Kidney (tissue), 14 donors: ENCODE results near the gene AMOTL2. TPM values are rescaled to one million over a fixed set of nuclear protein-coding genes. Genes with fewer than 3 reads are reported as not detected.

ENCODE experiments used
- DNase-seq, 5 donors: peaks; one replicate each; pipeline ENCODE4 v3.0.0-alpha.2; 2013 to 2020
- FAIRE-seq: peaks from 2 replicates; lab custom pipeline; 2012; peaks lifted over from hg19 to GRCh38; lab: Jason Lieb, UNC
- H3K27ac ChIP-seq, 2 donors: one replicate each; pipeline ENCODE4 v1.7.0; 2013; ENCODE audit warnings: low read depth in 2 of 2, low read length in 2 of 2, inconsistent platforms in 1 of 2
- H3K27me3 ChIP-seq: one replicate; pipeline ENCODE4 v1.7.1; 2013; ENCODE audit warnings: low read length, inconsistent platforms; ENCODE audit not compliant: control insufficient read depth, insufficient read depth
- H3K36me3 ChIP-seq, 3 donors: one replicate each; pipeline versions ENCODE4 v1.7.0 to v1.7.1; 2013; ENCODE audit warnings: low read length in 3 of 3, control low read depth in 1 of 3, inconsistent platforms in 1 of 3; ENCODE audit not compliant: insufficient read depth in 3 of 3, control insufficient read depth in 2 of 3
- H3K4me1 ChIP-seq, 3 donors: one replicate each; pipeline versions ENCODE4 v1.7.0 to v1.7.1; 2013; ENCODE audit warnings: low read length in 3 of 3, inconsistent platforms in 1 of 3, low read depth in 1 of 3; ENCODE audit not compliant: control insufficient read depth in 2 of 3, insufficient read depth in 2 of 3
- H3K4me3 ChIP-seq, 3 donors: one replicate each; pipeline versions ENCODE4 v1.7.0 to v1.8.1; 2013; ENCODE audit warnings: low read length in 3 of 3, control low read depth in 1 of 3, inconsistent platforms in 1 of 3
- H3K9ac ChIP-seq, 3 donors: one replicate each; pipeline versions ENCODE4 v1.7.0 to v1.7.1; 2013; ENCODE audit warnings: low read length in 3 of 3, control low read depth in 1 of 3, inconsistent platforms in 1 of 3
- H3K9me3 ChIP-seq, 3 donors: one replicate each; pipeline versions ENCODE4 v1.7.0 to v1.7.1; 2013; ENCODE audit warnings: low read length in 3 of 3, control low read depth in 1 of 3, inconsistent platforms in 1 of 3; ENCODE audit not compliant: control insufficient read depth in 2 of 3, insufficient read depth in 1 of 3
- intact Hi-C: fragments of 100-400 bp; cut with DNase I; formaldehyde crosslinking; loops from one replicate; pipeline ENCODE4 v1.11.1; 2022
- polyA plus RNA-seq: library from polyadenylated mRNA; stranded (reverse); fragments of 350-450 nt; fragmentation: Illumina TruSeq; extraction: RNeasy Lipid Tissue Mini Kit (QIAGEN cat#74804); gene quantifications from one replicate; pipeline ENCODE4 v1.2.3, GENCODE V29; 2014; ENCODE audit warnings: low read depth, low replicate concordance; ENCODE audit not compliant: insufficient read depth
- total RNA-seq: library from RNA; stranded (reverse); fragmentation: NEBNext Ultra II Directional; extraction: Animal tissue kit (Norgen Biotek cat#: 25700); gene quantifications from one replicate; pipeline ENCODE4 v1.2.1, GENCODE V29; 2021
- TF ChIP-seq, protein P1 (sequence below): IDR thresholded peaks from 3 replicates; pipeline ENCODE4 v1.5.1; 2012; ENCODE audit warnings: mild to moderate bottlenecking, moderate library complexity, borderline replicate concordance; ENCODE audit not compliant: insufficient read depth; ENCODE audit errors: extremely low read depth
- donor health status: control.
- donor health status: control.
- donor health status: control.
- donor health status: control.
- donor health status: control.
- donor health status: DM: yes; HTN: yes; CAD: no.
- donor health status: Normal renal cell carcinoma (clear cell type).

Gene AMOTL2
- total and polyA plus RNA-seq, 2 donors from 2014 or later = 19.5 to 83.5 TPM

DNA sequence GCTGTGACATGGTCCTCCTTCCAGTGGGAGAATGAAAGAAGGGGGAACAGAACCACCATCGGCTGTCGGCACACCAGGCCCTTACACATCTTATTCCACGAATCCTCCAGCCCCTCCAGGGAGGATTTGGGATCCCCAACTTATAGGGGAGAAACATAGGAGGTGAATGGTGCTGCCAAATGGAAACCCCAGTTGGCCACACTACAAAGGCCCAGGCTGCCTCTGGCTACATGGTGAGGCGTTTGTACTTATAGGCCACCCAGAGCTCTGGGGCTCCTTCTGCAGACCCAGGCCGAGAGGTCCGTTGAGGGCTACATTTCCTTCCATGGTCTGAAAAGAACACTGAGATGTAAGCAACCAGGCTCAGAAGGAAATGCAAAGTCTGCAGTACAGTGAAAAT, 12.0 kb downstream of the AMOTL2 start:
- H3K27ac ChIP-seq = peak overlapping the region; percentile 91 to 93
- H3K36me3 ChIP-seq = peaks cover 28 to 94% (median 71%) of the 10 kb centered on the region in 3 donors
- H3K9ac ChIP-seq = peak overlapping the region in 2 of 3 donors; percentile 19 to 60
- H3K9me3 ChIP-seq = no peaks in the 10 kb centered on the region
- no peak overlapping the region for H3K4me3 ChIP-seq
- H3K27me3 ChIP-seq = no peaks in the 10 kb centered on the region
- no peak for DNase-seq
- TF ChIP-seq, protein P1, sequence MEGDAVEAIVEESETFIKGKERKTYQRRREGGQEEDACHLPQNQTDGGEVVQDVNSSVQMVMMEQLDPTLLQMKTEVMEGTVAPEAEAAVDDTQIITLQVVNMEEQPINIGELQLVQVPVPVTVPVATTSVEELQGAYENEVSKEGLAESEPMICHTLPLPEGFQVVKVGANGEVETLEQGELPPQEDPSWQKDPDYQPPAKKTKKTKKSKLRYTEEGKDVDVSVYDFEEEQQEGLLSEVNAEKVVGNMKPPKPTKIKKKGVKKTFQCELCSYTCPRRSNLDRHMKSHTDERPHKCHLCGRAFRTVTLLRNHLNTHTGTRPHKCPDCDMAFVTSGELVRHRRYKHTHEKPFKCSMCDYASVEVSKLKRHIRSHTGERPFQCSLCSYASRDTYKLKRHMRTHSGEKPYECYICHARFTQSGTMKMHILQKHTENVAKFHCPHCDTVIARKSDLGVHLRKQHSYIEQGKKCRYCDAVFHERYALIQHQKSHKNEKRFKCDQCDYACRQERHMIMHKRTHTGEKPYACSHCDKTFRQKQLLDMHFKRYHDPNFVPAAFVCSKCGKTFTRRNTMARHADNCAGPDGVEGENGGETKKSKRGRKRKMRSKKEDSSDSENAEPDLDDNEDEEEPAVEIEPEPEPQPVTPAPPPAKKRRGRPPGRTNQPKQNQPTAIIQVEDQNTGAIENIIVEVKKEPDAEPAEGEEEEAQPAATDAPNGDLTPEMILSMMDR = no peak
- intact Hi-C loops = loop anchor here (5.0 kb wide), 1 partner anchor 50 kb away; no protein-coding TSS in a partner anchor
- no peak for FAIRE-seq
- peaks cover 22 to 91% (median 90%) of the 10 kb centered on the region in 3 donors for H3K4me1 ChIP-seq

DNA sequence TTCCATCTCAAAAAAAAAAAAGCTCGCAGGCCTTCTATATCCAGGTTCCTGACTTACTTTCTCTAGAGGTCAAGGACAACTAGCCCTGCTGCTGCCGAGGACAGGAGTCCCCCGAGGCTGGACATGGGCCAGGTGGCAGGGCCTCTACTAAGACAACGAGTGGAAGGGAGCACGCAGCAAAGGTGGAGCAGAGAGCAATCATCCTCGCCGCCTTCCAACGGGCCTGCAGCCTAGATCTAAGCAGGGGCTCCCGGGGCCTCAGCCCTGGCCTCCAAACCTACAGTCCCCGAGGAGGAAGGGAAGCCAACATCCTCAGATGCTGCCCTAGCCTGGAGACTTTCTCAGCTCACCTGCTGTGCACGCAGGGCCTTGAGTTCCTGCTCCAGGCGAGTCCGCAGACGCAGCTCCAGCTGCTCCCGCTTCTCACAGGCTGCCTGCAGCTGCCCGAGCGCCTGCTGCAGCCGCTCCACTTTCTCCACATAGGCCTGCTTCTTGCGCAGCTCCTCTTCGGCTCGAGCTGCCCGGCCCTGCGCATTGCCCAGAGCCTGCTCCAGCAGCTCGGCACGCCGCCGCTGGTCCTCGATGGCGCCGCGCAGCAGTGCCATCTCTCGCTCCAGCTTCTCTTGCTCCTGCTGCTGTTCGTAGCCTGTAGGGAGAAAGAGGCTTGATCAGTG, 12.9 kb downstream of the AMOTL2 start:
- Histone ChIP-seq H3K27me3 (no peaks in the 10 kb centered on the region), H3K9me3 (no peaks in the 10 kb centered on the region), H3K4me3 (no peak overlapping the region), H3K4me1 (peaks cover 22 to 91% (median 90%) of the 10 kb centered on the region in 3 donors), H3K27ac (peak overlapping the region; percentile 91 to 93), H3K36me3 (peaks cover 28 to 94% (median 73%) of the 10 kb centered on the region in 3 donors), H3K9ac (no peak overlapping the region)
- FAIRE-seq (no peak), DNase-seq (peak in 2 of 5 donors; percentile 35 to 59)
- TF ChIP-seq, protein P1 = no peak
- intact Hi-C loops = loop anchor here (5.0 kb wide), 1 partner anchor 49 kb away; no protein-coding TSS in a partner anchor

GRCh38 chr3:134360046-134360445, 14.2 kb downstream of the AMOTL2 start:
- no peak overlapping the region for H3K9ac ChIP-seq
- H3K27ac ChIP-seq = peak overlapping the region; percentile 44 to 71

More at GRCh38 chr3:134360046-134360445, 14.2 kb downstream of the AMOTL2 start:
- DNase-seq (peak in 1 of 5 donors; percentile 71), FAIRE-seq (no peak)
- TF ChIP-seq, protein P1 = no peak
- Histone ChIP-seq H3K36me3 (peaks cover 33 to 90% (median 71%) of the 10 kb centered on the region in 3 donors), H3K4me3 (no peak overlapping the region), H3K27me3 (no peaks in the 10 kb centered on the region), H3K4me1 (peaks cover 24 to 88% (median 85%) of the 10 kb centered on the region in 3 donors), H3K9me3 (no peaks in the 10 kb centered on the region)
- intact Hi-C loops = loop anchor here (5.0 kb wide), 1 partner anchor 48 kb away; no protein-coding TSS in a partner anchor
